GM21526 (cell line): ENCODE measurements around the gene PAX6.

Experiments used
- ATAC-seq: cut with Tn5 transposase; IDR thresholded peaks from one replicate; pipeline ENCODE4 v1.9.1; 2021; ENCODE audit warnings: moderate library complexity; ENCODE audit not compliant: unreplicated experiment, low FRiP score

PAX6 gene

DNA sequence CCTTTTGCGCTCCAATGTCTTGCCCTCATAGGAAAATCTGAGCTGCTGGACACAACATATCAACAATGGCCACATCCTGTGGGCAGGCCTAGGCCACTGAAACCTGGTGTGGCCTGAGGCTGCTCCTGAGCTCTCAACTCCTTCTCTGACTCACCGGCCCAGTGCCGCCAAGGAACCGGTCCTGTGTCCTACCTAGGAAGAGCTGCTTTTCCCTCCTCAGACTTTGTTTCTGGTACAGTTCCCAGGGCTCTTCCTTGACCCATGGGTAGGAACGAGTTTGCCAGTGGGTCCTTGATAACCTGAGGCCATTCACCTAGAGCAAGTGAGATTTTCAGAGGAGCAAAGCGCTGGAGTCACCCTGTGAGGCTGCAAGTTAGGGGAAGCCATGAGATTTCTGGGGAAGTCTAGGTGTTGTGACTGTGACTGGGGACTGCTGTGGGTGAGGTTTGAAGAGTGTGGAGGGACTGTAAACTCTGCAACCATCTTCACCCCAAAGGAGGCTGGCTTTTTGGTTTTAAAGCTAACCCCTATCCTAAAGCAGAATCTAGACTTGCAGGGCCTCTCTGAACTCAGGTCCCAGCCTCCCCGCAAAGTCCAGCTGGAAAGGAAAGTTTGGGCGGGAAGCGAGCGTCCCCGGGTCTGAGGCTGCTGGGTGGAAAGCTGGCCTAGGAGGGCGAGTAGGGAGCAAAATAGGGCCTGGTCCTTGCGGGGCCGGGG, 12.0 kb upstream of the PAX6 start:
- ATAC-seq, result no peak

DNA sequence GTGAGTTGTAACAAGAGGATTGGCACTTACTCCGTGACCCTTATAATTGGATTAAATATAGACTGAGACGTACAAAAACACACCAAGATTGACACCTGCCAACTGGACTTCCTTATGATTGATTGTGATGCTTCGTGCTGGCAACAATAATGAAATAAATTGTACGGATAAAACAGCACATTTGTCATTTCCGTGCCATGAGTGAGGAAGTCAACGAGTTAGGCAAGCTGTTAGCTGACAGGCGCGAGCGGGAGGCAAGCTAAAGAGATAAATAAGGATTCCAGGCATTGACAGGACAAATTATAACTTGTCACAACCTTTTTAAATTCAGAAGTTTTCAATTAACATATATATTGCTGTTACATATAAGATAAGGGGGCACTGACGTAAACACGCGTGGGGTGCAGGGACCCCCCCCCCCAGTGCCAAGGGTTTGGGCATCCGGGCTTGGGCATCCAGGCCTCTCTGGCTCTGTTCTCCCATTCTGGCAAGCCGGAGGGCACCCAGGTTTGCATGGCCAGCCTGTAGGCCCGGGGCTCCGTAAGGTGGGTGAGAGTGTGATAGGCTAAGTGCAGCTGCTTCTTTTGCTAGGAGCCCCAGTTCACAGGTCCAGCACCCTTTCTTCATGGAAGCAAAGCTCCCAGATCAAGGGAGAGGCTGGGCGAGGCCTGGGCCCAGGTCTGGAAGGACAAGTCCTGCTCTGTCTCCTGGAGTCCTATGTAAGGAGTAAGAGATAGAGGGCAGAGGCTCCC, 11.2 kb upstream of the PAX6 start:
- no peak for ATAC-seq

DNA sequence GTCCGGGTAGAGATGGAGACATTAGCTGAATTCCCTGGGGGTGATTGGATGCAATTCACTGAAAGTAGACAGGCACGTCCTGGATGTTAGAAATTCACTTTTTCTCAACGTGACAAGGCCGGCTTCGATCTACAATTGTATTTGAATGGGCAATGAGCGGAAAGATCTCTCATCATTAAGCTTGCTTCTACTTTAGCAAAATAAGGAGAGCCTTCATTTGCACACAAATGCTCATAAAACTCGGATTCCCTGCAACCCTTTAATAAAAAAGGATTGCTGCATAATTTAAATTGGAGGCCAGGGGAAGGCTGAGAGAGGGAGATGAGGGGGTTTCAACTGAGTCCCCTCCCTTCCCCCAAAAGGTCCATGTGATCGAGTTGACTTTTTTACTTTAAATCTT, 10.6 kb upstream of the PAX6 start:
- no peak for ATAC-seq

DNA sequence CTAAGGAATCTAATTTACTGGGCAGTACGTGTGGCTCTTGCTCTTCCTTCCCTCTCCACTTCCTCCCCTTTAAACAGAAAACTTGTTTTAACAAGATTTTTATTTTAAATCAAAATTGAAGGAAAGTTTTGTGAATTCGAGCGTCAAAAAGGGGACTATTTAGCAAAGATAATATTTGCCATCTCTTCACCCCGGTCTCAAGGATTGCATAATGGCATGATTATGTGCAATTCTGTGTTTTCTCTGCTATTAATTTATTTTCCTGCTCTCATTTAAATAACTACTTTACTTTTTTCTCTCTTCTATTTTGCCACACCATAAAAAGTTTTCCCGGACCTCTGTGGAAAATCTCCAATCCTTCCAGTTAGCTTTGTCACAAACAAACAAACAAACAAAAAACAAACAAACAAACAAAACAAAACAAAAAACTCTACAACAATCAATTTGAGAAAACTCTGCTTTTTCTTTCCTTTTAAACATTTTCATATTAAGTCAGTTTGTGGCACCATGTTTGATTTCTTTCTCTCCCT, 10.2 kb upstream of the PAX6 start:
- ATAC-seq, result no peak

DNA sequence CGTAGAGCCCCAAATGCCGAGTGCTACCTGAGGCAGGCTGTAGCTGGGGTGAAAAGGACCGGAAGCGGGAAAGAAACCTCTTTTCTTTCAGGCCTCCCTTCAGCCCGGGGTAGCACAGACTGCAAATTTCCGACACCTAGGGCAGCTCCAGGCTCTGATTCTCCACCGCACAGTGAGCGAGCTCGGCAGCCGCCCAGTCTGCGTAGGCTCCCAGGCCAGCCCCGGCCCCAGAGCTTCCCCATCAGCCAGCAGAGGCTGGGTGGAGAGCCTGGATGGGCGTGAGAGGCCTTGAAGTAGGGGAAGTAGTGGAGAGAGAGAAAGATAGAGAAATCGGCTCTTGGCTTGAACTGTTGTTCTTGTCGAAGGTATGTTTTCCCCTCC, 9.3 kb upstream of the PAX6 start:
- ATAC-seq, result no peak

DNA sequence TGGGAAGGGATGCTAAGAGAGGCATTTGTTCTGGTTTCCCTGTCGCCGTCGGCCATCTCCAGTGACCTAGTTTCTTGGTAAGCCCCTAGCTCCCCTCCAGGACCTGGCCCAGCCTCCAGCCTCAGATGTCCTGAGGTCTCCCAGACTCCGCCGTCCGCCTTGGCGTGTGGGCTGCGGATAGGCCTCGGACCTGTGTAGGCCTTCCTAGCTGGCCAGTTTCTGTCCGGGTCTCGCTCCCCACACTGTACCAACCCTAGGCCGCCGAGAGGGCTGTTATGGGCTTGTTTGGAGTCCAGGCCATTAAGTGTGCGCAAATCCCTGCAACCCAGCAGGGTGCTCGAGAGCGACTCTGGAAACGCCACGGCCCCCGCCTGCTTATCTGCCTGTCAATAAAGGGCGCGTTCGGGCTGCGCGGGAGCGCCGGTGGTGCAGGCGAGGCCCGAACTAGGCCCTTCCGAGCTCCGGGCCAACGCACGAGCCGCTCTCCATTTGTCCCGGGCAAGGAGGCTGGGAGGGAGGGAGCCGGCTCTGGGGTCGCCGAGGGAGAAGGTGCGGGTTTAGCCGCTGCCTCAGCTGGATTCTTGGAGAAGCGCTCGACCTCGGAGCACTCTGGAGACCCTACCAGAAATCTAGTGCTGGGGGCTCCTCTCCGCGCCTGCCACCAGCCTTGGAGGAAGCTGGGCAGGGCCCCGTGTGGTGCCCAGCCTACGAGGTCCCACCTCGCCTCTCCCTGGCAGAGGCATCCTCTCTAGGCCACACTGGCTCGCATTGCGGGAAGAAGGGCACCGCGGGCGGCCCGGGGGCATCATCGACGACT, 8.7 kb upstream of the PAX6 start:
- ATAC-seq, result no peak

DNA sequence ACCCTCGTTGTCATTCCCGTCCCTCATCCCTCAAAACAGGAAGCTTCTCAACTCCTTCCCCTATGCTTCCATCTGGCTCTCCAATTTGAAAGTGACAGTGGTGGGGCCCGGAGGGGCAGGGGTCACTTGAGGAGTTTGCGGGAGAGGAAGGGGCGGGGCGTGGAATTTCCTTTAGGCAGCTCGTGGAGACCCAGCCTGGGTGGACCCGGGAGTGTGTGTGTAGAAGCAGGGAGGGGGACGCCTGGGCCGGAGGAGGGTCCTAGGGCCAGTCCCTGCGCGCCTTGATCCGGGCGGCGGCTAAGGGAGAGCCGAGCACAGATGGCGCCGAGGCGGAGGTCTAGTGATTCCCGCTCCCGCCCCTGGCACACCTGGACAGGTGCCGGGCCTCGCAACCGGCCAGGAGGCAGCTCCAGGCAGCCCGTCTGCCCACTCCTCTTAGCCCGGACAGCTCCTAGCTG, 7.8 kb upstream of the PAX6 start:
- ATAC-seq, result no peak

DNA sequence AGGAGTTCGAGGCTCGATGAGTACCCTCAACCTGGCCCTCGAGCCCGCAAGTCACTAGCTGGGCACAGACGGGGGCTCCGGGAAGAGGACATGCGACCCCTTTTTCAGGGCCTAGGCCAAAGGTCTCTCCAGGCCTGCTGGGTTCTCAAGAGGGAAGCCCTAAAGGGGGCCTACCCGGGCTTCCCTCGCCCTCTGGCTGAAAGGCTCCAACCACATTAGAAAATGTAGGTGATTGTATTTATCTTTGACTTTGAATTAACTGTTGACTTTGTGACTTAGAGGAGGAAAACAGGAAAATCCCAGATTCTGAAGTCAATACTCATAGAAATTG, 7.3 kb upstream of the PAX6 start:
- ATAC-seq, result no peak

DNA sequence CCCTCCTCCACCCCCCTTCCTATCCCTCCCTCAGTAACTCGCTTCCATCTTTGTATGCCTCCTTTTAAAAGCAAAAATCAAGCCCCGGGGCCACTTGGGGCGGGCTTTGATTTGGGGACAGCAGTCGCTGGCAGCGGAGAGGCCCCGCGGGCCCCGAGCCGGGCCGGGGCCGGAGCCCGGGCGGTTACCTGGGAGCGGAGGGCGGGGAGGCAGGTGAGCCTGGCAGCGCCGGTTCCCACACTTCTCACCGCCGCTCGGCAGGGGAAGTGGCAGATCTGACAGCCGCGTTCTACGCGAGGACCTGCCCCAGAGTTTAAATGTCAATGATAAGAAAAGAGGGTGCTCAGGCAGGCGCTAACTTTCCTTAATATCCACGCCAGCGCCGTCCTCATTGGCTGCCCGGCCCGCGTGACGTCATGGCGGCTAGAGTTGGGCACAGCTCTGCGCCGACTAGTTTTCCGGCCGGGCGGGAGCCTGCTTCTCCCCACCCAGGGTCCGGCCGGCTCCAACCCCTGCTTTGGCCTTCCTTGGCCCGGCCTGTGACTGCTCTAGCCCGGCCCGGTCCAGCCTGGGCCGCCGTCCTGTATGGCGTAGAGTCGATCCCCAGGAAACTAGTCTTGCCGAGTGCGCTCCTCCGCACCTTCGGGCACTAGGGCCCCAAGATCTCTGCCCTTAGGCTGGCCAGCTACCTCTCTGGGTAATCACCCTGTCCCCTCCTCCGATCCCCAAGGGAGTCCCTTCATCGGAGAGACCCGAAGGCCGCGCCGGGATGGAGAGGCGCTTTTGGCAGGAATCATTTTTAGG, 6.7 kb upstream of the PAX6 start:
- ATAC-seq, result no peak

DNA sequence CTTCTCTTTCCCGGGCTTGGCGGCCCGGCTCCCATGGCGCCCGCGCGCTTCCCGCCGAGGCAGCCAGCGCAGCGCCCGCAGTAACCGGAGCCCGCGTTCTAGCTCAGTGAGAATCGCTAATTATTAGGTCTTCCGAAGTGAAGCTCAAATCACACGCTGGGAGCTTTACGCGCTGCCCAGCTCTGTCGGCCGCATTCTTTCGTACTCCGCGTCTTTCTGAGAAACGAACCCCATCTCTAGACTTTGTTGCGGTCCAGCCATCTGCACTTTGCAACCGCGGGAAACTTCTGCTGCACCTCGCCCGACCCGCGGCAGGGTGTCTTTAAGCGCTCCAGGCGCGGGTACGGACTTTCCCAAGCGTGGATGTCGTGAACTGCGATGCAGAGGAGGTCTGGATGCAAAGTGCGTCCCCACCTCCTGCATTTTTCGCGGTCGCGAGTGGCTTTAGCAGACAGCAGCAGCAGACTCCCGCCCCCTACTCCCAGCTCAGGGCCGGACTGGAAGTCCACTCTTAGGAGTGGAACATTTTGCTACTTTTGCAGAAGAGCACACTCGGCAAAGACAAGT, 6.0 kb upstream of the PAX6 start:
- no peak for ATAC-seq

DNA sequence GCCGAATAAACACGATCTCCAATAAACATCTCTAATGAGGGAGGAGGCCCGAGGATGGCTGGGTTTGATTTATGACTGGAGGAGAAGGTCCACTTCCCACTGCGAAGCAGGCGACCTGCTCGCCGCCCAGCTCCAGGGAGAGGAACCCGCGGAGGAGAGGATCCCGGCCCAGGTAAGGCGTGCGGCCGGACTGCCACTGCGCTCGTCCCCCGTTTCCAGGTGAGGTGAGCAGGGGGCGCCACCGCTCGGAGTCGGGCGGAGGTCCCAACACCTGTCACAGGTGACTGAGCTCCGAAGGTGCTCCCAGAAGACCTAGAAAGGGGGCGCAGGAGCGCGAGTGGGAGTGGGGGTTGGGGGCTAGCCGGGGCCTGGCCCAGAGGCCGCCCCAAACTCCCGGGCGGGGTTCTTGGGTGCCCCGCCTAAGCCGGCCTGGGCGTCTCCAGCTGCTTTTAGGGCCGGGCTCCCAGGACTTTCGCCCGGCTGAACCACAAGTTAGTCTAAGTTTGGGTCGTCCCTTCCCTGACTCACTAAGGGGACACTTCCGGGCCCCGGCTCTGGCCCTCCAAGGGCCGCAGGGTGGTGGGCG, 5.4 kb upstream of the PAX6 start:
- no peak for ATAC-seq

DNA sequence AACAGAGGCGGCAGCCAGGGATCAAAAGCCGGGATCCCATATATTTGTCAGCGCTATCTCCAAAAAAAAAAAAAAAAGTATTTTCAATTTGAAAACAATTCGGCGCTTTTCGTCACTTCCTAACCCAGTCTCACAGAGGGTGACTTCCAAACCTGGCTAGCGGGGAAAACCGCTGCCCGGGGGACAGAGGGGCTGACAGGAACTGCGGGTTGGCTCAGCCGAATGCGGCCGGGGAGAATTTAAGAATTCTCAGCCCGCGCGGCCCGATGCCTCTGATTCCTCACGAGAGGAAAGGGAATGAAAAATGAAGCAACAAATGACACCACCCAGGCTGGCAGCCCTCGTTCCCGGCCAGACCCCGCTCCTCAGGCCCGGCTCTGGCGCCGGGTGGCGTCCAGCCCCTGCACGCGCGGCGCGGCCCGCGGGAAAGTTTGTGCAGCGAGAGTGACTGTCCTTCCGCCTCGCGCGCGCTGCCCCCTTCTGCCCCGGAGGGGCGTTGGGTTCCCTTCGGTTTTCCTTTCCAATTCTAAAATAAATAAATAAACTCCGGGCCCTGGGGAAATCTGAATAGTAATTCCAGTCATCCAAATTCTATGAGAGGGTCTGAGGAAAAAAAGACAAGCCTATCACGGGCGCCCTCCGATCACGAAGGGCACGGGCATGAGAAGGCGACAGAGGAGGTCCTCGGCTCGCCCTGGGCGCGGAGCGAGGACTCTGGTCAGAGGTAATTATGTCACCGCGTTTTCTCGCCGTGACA, 4.8 kb upstream of the PAX6 start:
- ATAC-seq, result no peak

DNA sequence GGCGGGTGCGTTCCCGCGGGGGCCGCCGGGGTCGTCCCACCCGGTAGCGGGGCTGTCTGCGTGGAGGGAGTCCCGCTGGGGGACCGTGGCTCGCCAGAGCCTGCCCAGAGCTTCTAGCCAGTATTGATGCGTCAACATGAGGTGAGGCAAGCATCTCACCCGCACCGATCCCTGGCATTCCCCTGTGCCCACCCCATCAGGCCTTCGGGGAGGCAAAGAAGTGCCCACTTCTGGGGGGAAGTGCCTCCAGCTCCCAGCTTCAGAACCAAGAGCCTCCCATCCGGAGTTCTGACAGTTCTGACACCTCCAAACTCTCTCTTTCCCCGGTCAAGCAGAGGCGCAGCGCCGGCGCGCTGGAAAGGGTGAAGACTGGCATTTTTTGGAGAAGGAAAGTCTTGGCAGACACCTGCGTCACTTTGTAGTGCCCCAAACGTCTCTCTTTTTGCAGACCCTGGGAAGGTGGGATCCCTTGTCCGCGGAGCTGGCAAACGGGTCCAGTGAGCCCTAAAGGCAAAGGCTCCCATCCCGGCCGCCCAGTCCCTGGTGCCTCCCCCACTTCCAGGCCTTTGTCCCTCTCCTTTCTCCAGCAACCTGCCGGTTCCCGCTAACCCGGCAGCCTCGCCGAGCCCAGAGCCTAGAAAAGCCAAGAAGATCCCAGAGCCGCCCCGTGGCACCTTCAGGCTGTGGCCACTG, 3.2 kb upstream of the PAX6 start:
- ATAC-seq, result no peak

DNA sequence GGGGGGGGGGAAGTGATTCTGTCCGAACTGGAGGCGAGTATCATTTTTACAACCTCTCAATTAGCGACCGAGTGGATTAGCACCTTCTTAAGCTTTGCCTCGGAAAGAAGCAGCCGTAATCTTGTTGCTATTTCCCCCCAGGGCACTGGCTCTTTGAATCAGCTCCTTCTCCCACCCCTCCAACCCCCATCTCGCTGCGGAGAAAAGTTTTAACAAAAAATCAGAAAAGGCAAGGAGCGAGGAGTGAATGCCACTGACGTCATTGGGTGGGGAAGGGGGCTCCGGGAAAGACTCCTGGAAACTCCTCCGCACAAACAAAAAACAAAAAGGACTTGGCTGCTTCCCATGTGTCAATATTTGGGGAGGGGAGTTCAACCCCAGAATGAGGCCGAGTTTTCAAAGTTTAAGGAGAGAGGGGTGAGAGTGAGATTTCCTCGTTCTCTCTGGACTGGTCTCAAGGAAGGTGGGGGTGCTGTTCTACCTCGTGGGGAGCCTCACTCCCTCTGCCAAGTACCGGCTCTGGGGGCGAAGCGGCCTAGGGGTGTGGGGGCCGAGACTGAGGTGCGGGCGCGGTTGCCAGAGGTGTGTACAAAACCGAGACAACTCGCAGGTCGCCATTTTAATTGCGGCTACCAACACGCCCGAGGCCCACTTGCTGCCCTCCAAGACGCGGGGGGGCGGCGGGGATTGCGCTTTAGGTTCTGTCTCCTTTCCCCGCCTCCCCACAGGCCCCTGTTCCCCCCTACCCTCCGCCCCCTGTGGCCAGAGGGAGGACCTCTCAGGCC, 2.5 kb upstream of the PAX6 start:
- no peak for ATAC-seq

DNA sequence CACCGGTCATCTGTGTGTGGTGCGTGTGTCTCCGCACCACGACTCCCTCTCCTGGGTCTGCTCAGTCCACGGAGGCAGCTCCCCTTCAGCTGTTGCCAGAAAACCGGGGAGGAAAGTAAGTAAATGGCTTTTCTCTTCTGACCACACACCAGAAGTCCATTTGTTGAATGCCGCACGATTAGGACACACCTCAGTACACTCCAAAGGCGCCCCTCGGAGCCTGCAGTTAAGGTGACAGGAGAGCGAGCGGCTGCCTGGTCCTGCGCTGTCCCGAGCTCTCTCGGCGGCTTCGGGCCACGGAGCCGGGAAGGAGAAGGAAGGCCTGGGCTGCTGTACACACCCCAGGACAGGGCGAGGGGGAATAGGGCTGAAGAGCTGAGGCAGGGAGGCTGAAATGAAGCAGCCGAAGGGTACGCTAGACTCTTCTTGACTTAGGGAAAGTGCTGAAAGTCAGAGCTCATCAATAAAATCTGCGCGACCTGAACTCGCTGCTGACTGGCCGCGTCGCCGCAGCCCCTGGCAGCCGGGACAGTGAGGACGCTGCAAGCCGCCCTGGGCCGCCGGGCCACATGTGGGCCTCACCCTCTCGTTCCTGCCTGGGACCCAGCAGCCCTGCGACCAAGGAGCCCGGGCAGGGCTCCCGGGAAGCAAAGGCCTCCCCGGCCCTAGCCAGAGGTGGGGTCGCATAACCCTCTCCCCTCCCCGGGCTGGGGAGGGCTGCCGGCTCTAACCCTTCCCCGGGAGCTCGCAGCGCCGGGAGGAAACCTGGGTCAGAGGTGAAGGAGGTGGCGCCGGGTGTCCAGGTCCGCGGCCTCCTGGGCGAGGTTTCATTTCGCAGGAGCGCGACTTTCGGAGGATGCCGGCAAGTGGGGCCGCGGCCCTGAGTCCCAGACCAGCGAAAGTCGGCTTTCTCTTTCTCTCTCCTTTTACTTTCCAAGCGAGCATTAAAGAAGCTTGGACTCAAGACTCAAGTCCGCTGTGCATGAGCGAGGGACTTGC, 1.6 kb upstream of the PAX6 start:
- ATAC-seq, result no peak
